GF-D8 (cell line): ENCODE data around the gene DDAH2.

Experiments
- DNase-seq: peaks from one replicate; lab custom pipeline; 2025; lab: John Stamatoyannopoulos, UW

DDAH2 gene, protein sequence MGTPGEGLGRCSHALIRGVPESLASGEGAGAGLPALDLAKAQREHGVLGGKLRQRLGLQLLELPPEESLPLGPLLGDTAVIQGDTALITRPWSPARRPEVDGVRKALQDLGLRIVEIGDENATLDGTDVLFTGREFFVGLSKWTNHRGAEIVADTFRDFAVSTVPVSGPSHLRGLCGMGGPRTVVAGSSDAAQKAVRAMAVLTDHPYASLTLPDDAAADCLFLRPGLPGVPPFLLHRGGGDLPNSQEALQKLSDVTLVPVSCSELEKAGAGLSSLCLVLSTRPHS

GRCh38 chr6:31728767-31729514, at the start of gene DDAH2:
DDAH2 (minus strand) TSS chr6:31729299; CDS start chr6:31729161, 138 bp downstream.
- DNase-seq, result no peak

DNA sequence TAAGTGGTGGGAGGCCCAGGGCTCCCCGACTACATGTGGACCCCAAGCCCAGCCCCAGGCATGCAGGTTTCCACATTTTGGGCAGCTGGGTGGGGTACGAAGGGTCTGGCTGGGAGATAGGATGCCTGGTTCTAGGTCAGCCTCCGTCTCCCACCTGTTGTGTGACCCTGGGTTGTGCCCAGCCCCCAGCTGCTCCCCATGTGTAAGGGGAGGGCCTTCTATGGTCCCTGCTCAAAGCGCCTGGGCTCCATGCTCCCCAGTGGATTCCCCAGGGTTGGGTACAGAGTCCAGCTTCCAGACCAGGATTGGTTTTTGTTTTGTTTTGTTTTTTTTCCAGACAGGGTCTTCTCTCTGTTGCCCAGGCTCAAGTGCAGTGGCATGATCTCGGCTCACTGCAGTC, 49.1 kb upstream of the DDAH2 start:
- DNase-seq, result no peak

DNA sequence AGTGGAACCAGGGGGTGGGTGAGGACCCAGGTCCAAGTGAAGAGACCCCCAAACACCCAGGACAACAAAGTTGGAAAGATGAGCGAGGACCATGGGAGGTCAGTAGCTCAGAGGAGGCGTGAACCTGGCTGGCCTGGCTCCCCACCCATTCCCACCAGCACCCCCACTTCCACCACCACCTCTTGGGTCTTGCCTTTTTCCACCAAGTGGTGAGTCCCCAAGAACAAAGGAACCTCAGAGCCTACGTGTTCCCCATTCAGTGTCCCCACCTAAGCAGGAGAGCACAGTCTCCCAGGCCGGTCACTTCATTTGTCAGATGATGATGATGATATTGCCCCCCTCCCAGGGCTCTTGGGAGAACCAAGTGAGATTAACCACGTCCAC, 48.6 kb upstream of the DDAH2 start:
- DNase-seq, result no peak

- peak; percentile 43 for DNase-seq
These were observed 48.0 kb upstream of the DDAH2 start, which contains the start of gene VWA7 for GRCh38 chr6:31776989-31777666. VWA7 (minus strand) TSS chr6:31777328; CDS start chr6:31776779, 549 bp downstream.

DNA sequence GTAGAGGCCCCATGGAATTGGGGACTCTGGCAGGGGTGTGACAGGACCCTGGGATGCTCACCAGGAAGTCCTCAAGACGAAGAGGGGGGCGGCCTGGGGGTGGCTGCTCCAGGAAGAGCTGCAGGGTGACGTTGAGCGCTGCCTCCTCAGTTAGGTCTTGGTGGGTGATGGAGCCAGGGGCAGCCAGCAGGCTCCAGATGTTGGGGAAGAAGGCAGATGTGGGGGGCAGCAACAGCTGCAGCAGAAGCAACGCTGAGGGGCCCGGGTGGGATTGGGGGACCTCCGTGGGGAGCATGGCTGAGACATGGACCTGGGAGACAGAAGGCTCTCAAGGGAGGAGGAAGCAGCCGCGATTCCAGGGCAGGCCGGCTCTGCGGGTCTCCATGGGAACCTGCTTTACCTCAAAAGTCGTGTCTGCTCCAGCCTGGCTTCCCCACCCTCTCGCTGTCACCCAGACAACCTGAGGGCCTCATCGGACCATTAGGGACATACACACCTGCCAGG, 47.4 kb upstream of the DDAH2 start:
- DNase-seq, result no peak

DNA sequence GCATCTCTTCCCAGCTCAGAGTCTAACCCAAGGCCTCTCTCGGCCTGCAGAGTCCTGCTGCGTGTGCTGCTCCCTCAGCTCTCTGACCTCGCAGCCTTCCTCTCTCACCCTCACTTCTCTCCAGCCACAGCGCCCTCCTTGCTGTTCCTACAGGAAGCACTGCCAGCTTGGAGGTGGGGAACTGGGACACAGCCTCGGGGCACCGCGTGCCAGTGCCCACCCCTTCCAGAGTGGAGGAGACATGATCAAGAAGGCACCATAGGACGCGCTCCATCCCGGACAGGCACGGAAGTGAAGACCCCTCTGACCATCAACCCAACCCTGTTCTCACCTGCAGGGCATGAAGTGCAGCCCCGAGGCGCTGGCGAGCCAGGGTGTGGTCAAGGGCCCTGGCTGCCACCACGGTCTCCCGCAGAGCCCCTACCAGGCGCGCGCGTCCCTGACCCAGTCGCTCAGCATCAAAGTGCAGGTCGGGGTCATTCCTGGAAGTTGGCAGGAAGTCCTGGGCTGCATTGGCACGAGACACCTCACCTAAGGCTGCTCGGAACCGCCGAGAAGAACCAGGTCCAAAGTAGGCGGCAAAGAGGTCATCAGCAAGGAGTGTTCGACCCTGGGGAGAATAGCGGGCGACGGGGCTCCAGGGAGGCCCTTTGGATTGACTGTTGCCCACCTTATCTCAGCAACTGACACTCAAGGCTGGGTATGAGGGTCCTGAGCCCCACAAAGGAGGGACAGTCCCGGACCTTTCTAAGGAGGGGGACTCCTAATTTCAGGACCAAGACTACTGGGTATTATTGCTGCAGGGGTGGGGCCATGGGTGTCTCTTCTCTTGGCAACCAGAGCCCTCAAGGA, 46.8 kb upstream of the DDAH2 start:
- DNase-seq, result no peak

DNA sequence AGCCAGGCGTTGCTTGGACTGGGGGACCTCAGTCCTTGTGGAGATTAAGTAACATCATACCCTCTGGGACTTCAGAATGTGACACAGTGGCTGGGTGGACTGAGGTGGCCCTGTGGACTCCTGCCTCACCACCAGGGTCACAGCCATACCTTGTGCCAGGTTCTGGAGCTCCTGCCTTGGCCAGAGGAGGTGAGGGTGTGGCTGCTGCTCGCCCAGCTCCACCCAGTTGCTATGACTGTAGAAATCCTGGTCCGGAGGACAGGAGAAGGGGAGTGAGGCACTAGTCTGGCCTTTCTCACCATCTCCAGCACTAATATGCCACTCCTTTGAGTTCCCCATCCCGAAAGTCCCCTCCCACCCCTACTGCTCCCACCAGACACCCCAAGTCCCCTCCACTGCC, 46.1 kb upstream of the DDAH2 start:
- no peak for DNase-seq

DNA sequence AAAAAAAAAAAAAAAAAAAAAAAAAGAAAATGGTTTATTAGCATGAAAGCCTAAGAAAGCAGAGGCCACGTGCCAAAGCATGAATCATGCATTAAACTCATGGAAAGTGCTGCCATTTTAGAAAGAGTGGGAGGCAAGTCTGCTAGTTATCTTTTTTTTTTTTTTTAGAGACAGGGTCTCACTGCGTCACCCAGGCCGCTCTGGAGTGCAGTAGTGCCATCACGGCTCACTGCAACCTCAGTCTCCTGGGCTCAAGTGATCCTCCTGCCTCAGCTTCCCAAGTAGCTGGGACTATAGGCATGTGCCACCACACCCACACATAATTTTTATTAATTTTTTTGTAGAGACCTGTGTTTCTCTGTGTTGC, 42.9 kb upstream of the DDAH2 start:
- no peak for DNase-seq

DNA sequence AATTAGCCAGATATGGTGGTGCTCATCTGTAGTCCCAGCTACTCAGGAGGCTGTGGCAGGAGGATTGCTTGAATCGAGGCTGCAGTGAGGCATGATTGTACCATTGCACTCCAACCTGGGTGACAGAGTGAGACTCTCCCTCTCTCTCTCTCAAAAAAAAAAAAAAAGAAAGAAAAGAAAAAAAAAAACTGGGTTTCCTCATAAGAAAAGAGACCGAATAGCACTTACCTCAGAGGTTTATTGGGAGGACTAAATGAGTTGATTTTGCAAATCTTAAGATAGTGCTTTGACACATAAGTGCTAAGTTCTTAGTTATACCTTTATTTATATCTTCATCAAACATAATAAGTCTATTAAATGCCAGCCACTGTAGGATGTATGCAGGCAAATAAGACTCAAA, 41.8 kb upstream of the DDAH2 start:
- no peak for DNase-seq

- peak; percentile 18 for DNase-seq
These were observed 40.7 kb upstream of the DDAH2 start for GRCh38 chr6:31769684-31770371.

DNA sequence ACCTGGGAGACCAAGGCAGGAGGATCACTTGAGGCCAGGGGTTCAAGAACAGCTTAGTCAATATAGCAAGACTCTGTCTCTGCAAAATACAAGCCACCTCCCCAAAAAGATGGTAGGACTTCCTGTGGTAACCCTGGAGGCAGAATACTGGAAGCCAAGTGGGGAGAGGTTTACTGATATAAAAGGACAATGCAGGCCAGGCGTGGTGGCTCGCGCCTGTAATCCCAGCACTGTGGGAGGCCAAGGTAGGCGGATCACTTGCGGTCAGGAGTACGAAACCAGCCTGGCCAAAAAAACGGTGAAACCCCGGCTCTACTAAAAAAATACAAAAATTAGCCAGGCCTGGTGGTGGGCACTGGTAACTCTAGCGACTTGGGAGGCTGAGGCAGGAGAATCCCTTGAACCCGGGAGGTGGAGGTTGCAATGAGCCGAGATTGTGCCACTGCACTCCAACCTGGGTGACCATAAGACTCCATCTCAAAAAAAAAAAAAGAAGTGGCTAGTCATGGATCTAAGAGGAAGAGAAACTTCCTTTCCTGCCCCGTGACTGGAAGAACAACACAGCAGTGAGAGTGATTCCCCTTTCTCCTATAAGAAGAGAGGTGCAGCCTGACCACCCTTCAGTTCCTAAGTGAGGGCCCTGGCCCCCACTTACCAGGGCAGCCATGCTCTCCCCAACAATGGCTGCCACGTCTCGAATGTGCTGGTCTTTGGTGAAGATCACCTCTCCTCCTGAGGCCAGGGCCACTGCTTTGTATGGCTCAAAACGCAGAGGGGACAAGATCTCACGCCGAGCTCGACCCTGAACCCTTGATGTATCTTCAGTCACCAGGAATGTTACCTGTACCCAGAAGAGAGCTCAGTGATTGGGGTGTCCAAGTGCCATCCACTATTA, 39.5 kb upstream of the DDAH2 start:
- peak; percentile 0 for DNase-seq

GRCh38 chr6:31767096-31767645, 38.1 kb upstream of the DDAH2 start:
- no peak for DNase-seq

- DNase-seq, result no peak
These were observed 37.1 kb upstream of the DDAH2 start for GRCh38 chr6:31765910-31766794.

GRCh38 chr6:31765559-31765909, 36.4 kb upstream of the DDAH2 start:
- no peak for DNase-seq

GRCh38 chr6:31764198-31764597, 35.1 kb upstream of the DDAH2 start:
- no peak for DNase-seq

GRCh38 chr6:31763619-31763940, 34.5 kb upstream of the DDAH2 start:
- no peak for DNase-seq

DNA sequence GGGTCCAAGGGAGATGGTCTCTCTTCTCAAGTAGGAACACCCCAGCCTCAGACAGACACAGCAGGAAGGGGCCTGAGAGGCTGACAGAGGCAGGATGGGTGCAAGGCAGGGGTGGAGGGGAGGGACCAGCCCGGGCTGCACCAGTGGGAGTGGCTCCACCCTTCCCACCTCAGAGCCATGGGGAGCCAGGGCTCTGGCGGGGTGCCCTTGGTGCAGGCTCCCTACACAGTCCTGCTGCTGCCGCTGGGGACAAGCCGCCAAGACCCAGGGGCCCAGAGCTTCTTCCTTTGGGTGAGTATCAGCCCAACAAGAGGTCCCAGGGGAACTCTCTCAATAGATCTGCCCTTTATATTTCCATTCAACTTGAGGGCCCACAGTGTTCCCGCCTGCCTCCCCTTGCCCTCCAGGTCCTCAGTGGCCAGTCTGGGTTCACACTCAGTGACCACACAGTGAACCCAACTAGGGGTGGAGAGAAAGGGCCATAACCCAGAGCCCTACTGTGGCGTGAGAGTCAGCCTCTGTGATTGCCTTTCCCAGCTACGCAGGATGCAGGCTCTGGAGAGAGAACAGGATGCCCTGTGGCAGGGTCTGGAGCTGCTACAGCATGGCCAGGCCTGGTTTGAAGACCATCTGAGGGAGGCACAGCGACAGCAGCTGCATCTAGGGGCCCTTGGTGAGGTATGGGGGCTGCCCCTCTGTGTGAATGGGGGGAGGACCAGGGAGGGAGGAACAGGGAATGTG, 33.9 kb upstream of the DDAH2 start:
- no peak for DNase-seq

GRCh38 chr6:31762356-31762755, 33.3 kb upstream of the DDAH2 start, which contains the start of gene SAPCD1:
SAPCD1 (plus strand) TSS chr6:31762656; CDS start chr6:31763055, 399 bp downstream.
- DNase-seq, result no peak
